ENCODE results near the gene DCTD. TPM values are rescaled to one million over a fixed set of nuclear protein-coding genes. Genes with fewer than 3 reads are reported as not detected.

The DCTD gene
- total and polyA plus RNA-seq, 7 donors = 33.3 to 54.9 (median 38.2) TPM

GRCh38 chr4:182898479-182898799, 18.7 kb downstream of the DCTD start:
- Histone ChIP-seq H3K36me3 (peaks cover 0 to 78% (median 16%) of the 10 kb centered on the region in 4 donors), H3K4me1 (no peaks in the 10 kb centered on the region), H3K27ac (no peak overlapping the region), H3K27me3 (no peaks in the 10 kb centered on the region), H3K9me3 (no peaks in the 10 kb centered on the region), H3K4me3 (no peak overlapping the region)
- DNase-seq = no peak
- TF ChIP-seq CTCF (IDR thresholded peaks at IDR 0.05) = no peak
- no peak for TF ChIP-seq POLR2A (IDR thresholded peaks at IDR 0.05)
- no peak for TF ChIP-seq EP300 (IDR thresholded peaks at IDR 0.05)
- TF ChIP-seq POLR2AphosphoS5 (IDR thresholded peaks at IDR 0.05) = no peak
- intact Hi-C loops (cut with DNase I) = no loop called here
- WGBS, 2 donors = 86 to 90% methylated on average over 5 of the region's 5 CpGs

- no peak for DNase-seq
- no peak overlapping the region for H3K4me3 ChIP-seq
- no peak for TF ChIP-seq CTCF (IDR thresholded peaks at IDR 0.05)
- TF ChIP-seq POLR2A (IDR thresholded peaks at IDR 0.05) = no peak
- no peak for TF ChIP-seq EP300 (IDR thresholded peaks at IDR 0.05)
- no peak for TF ChIP-seq POLR2AphosphoS5 (IDR thresholded peaks at IDR 0.05)
- no peaks in the 10 kb centered on the region for H3K9me3 ChIP-seq
- no peaks in the 10 kb centered on the region for H3K27me3 ChIP-seq
- intact Hi-C loops (cut with DNase I) = no loop called here
- no peaks in the 10 kb centered on the region for H3K4me1 ChIP-seq
- 91 to 92% methylated on average over 20 of the region's 20 CpGs for WGBS, 2 donors
- H3K36me3 ChIP-seq = peaks cover 0 to 78% (median 22%) of the 10 kb centered on the region in 4 donors
- no peak overlapping the region for H3K27ac ChIP-seq
These were observed 19.3 kb downstream of the DCTD start for GRCh38 chr4:182897601-182898478.

- TF ChIP-seq CTCF (IDR thresholded peaks at IDR 0.05) (no peak), EP300 (IDR thresholded peaks at IDR 0.05) (no peak), POLR2A (IDR thresholded peaks at IDR 0.05) (no peak), POLR2AphosphoS5 (IDR thresholded peaks at IDR 0.05) (no peak)
These were observed 20.8 kb downstream of the DCTD start for GRCh38 chr4:182896421-182896820.

GRCh38 chr4:182895791-182896292, 21.3 kb downstream of the DCTD start:
- Histone ChIP-seq H3K9me3 (no peaks in the 10 kb centered on the region), H3K36me3 (peaks cover 2 to 84% (median 23%) of the 10 kb centered on the region in 4 donors), H3K27me3 (no peaks in the 10 kb centered on the region), H3K4me3 (no peak overlapping the region), H3K4me1 (no peaks in the 10 kb centered on the region), H3K27ac (no peak overlapping the region)
- 46 to 76% methylated on average over 12 of the region's 12 CpGs for WGBS, 2 donors
- no peak for DNase-seq
- intact Hi-C loops (cut with DNase I) = no loop called here
- no peak for TF ChIP-seq POLR2AphosphoS5 (IDR thresholded peaks at IDR 0.05)
- no peak for TF ChIP-seq EP300 (IDR thresholded peaks at IDR 0.05)
- TF ChIP-seq POLR2A (IDR thresholded peaks at IDR 0.05) = no peak
- TF ChIP-seq CTCF (IDR thresholded peaks at IDR 0.05) = no peak

More at GRCh38 chr4:182896421-182896820, 20.8 kb downstream of the DCTD start:
- intact Hi-C loops (cut with DNase I) = no loop called here
- WGBS, 2 donors = 96 to 98% methylated on average over 8 of the region's 8 CpGs
- H3K4me1 ChIP-seq = no peaks in the 10 kb centered on the region
- H3K4me3 ChIP-seq = no peak overlapping the region
- no peak overlapping the region for H3K27ac ChIP-seq
- H3K36me3 ChIP-seq = peaks cover 0 to 84% (median 24%) of the 10 kb centered on the region in 4 donors
- DNase-seq = no peak
- H3K27me3 ChIP-seq = no peaks in the 10 kb centered on the region
- H3K9me3 ChIP-seq = no peaks in the 10 kb centered on the region
